SKM-1 treated with dmso at 0.1 percent for 144 hours (cell line): Measurements from ENCODE around the gene CCDC85B.

ENCODE experiments used
- DNase-seq: peaks from one replicate; lab custom pipeline; 2025; ENCODE audit not compliant: unreplicated experiment; lab: John Stamatoyannopoulos, UW

CCDC85B gene

GRCh38 chr11:65857500-65857852, 33.0 kb upstream of the CCDC85B start:
- no peak for DNase-seq

GRCh38 chr11:65857853-65858680, 32.4 kb upstream of the CCDC85B start, which contains the start of gene CFL1:
CFL1 (minus strand) TSS chr11:65858180; CDS start chr11:65858099, 81 bp downstream.
- peak; percentile 98 for DNase-seq

- no peak for DNase-seq
Measured at GRCh38 chr11:65858681-65859087, 31.8 kb upstream of the CCDC85B start.

- peak; percentile 91 for DNase-seq
Measured at GRCh38 chr11:65859095-65859811, 31.2 kb upstream of the CCDC85B start.

GRCh38 chr11:65859812-65860277, 30.6 kb upstream of the CCDC85B start:
- DNase-seq: peak; percentile 32

GRCh38 chr11:65860278-65861164, 30.0 kb upstream of the CCDC85B start, which contains the start of gene MUS81:
MUS81 (plus strand) TSS chr11:65860433; CDS start chr11:65860754, 321 bp downstream.
- peak; percentile 94 for DNase-seq

GRCh38 chr11:65861165-65861505, 29.3 kb upstream of the CCDC85B start:
- no peak for DNase-seq

GRCh38 chr11:65861533-65862183, 28.8 kb upstream of the CCDC85B start:
- DNase-seq: no peak

GRCh38 chr11:65862191-65862735, 28.2 kb upstream of the CCDC85B start:
- no peak for DNase-seq

GRCh38 chr11:65862941-65863888, 27.3 kb upstream of the CCDC85B start:
- no peak for DNase-seq

GRCh38 chr11:65863889-65864705, 26.4 kb upstream of the CCDC85B start:
- no peak for DNase-seq

GRCh38 chr11:65864706-65865471, 25.6 kb upstream of the CCDC85B start:
- no peak for DNase-seq

GRCh38 chr11:65865550-65866172, 24.8 kb upstream of the CCDC85B start:
- DNase-seq: no peak

GRCh38 chr11:65866509-65867283, 23.8 kb upstream of the CCDC85B start:
- no peak for DNase-seq

- no peak for DNase-seq
Measured at GRCh38 chr11:65867284-65868071, 23.0 kb upstream of the CCDC85B start.
